Tibial nerve (tissue), 3 donors: Measurements from ENCODE around the gene SLC25A43.

ENCODE experiments used
- POLR2A ChIP-seq, 2 donors: fragments of 450-650 bp; IDR thresholded peaks; one replicate each; pipeline ENCODE4 v1.6.1; 2017; ENCODE audit warnings: antibody characterized with exemption in 2 of 2, mild to moderate bottlenecking in 2 of 2, moderate library complexity in 2 of 2
- TF ChIP-seq, protein P1 (sequence below), 5 experiments: fragments of 200-600 bp in 3 of 5; fragments of 450-650 bp in 2 of 5; sonication (generic) in 3 of 5; IDR thresholded peaks; one replicate each; pipeline ENCODE4 v1.5.1; 2016 to 2019; ENCODE audit warnings: antibody characterized with exemption in 5 of 5, mild to moderate bottlenecking in 3 of 5, moderate library complexity in 2 of 5

- TF ChIP-seq POLR2A (IDR thresholded peaks at IDR 0.05): no peak
- TF ChIP-seq, protein P1, sequence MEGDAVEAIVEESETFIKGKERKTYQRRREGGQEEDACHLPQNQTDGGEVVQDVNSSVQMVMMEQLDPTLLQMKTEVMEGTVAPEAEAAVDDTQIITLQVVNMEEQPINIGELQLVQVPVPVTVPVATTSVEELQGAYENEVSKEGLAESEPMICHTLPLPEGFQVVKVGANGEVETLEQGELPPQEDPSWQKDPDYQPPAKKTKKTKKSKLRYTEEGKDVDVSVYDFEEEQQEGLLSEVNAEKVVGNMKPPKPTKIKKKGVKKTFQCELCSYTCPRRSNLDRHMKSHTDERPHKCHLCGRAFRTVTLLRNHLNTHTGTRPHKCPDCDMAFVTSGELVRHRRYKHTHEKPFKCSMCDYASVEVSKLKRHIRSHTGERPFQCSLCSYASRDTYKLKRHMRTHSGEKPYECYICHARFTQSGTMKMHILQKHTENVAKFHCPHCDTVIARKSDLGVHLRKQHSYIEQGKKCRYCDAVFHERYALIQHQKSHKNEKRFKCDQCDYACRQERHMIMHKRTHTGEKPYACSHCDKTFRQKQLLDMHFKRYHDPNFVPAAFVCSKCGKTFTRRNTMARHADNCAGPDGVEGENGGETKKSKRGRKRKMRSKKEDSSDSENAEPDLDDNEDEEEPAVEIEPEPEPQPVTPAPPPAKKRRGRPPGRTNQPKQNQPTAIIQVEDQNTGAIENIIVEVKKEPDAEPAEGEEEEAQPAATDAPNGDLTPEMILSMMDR (IDR thresholded peaks at IDR 0.05): peak; percentile 53 to 74 (median 62)
These were observed 83.6 kb downstream of the SLC25A43 start for GRCh38 chrX:119482481-119483480.
